ENCODE measurements around the gene TREM1. TPM values are rescaled to one million over a fixed set of nuclear protein-coding genes. Genes with fewer than 3 reads are reported as not detected.

TREM1 gene
- total RNA-seq, 1 experiment from 2014 or later = not detected

Small RNA genes lying within 50 kb of the gene (small RNA-seq; reads per million reads assigned to genes)
- gene AL391903.2 = not detected
- gene AL391903.3 = not detected
- 0.77 reads per million, percentile 68 among the genes with 10 or more reads in this experiment for gene RNA5SP207
- not detected for gene RNU6-643P

Other genes starting within 250 kb of the TREM1 start
- gene UNC5CL, start 247.5 kb downstream of the TREM1 start, total RNA-seq (2014; rRNA removed; shearing (Covaris generic)) = 0.16 and 0.37 TPM in 2 replicates
- gene TSPO2, start 244.2 kb downstream of the TREM1 start, total RNA-seq (2014; rRNA removed; shearing (Covaris generic)) = 0.34 and 0.43 TPM in 2 replicates
- gene APOBEC2, start 233.5 kb downstream of the TREM1 start, total RNA-seq (2014; rRNA removed; shearing (Covaris generic)) = not detected in 2 replicates
- gene OARD1, start 214.3 kb downstream of the TREM1 start, total RNA-seq (2014; rRNA removed; shearing (Covaris generic)) = 19.0 and 25.5 TPM in 2 replicates
- gene NFYA, start 213.7 kb downstream of the TREM1 start, total RNA-seq (2014; rRNA removed; shearing (Covaris generic)) = 7.9 and 11.8 TPM in 2 replicates
- gene TREML1, start 132.3 kb downstream of the TREM1 start, total RNA-seq (2014; rRNA removed; shearing (Covaris generic)) = 0.23 TPM in 1 of 2 replicates, not detected in the other
- gene TREM2, start 123.6 kb downstream of the TREM1 start, total RNA-seq (2014; rRNA removed; shearing (Covaris generic)) = 0.68 and 1.5 TPM in 2 replicates
- not detected in 2 replicates for gene TREML2, start 85.5 kb downstream of the TREM1 start, total RNA-seq (2014; rRNA removed; shearing (Covaris generic))
- gene TREML4, start 58.3 kb downstream of the TREM1 start, total RNA-seq (2014; rRNA removed; shearing (Covaris generic)) = not detected in 2 replicates
- not detected in 2 replicates for gene NCR2, start 48.9 kb upstream of the TREM1 start, total RNA-seq (2014; rRNA removed; shearing (Covaris generic))